Liver (tissue), 9 donors: ENCODE results near the gene SLIT3. TPM values are rescaled to one million over a fixed set of nuclear protein-coding genes. Genes with fewer than 3 reads are reported as not detected.

ENCODE experiments used
- DNase-seq: peaks from one replicate; pipeline ENCODE4 v3.0.0-alpha.2; 2017; ENCODE audit warnings: low spot score
- H3K27ac ChIP-seq, 2 donors: one replicate each; pipeline ENCODE4 v1.7.0; 2013; ENCODE audit warnings: inconsistent platforms in 2 of 2, low read length in 2 of 2, control low read depth in 1 of 2, low read depth in 1 of 2, mild to moderate bottlenecking in 1 of 2
- H3K27me3 ChIP-seq, 4 donors: one replicate each; pipeline versions ENCODE4 v1.6.1 to v1.7.0; 2013; ENCODE audit warnings: low read length in 3 of 4, inconsistent platforms in 1 of 4, mild to moderate bottlenecking in 1 of 4, moderate library complexity in 1 of 4; ENCODE audit not compliant: control insufficient read depth in 4 of 4, insufficient read depth in 4 of 4
- H3K36me3 ChIP-seq, 4 donors: one replicate each; pipeline versions ENCODE4 v1.6.1 to v1.7.0; 2013; ENCODE audit warnings: low read length in 3 of 4, mild to moderate bottlenecking in 3 of 4, low read depth in 1 of 4, moderate library complexity in 1 of 4; ENCODE audit not compliant: control insufficient read depth in 4 of 4, insufficient read depth in 3 of 4
- H3K4me1 ChIP-seq, 4 donors: one replicate each; pipeline versions ENCODE4 v1.6.1 to v1.7.0; 2013; ENCODE audit warnings: low read length in 3 of 4, mild to moderate bottlenecking in 3 of 4, moderate library complexity in 1 of 4; ENCODE audit not compliant: control insufficient read depth in 4 of 4, insufficient read depth in 4 of 4
- H3K4me3 ChIP-seq, 3 donors: one replicate each; pipeline versions ENCODE4 v1.6.1 to v1.7.0; 2013; ENCODE audit warnings: low read length in 3 of 3, control low read depth in 1 of 3, low read depth in 1 of 3, mild to moderate bottlenecking in 1 of 3
- H3K9ac ChIP-seq, 2 donors: one replicate each; pipeline ENCODE4 v1.7.0; 2013; ENCODE audit warnings: low read length in 2 of 2, mild to moderate bottlenecking in 2 of 2, moderate library complexity in 2 of 2, control low read depth in 1 of 2, low read depth in 1 of 2
- H3K9me3 ChIP-seq, 4 donors: one replicate each; pipeline versions ENCODE4 v1.6.1 to v1.7.0; 2013; ENCODE audit warnings: low read length in 3 of 4; ENCODE audit not compliant: control insufficient read depth in 4 of 4
- ATF3 ChIP-seq: IDR thresholded peaks from 2 replicates; pipeline ENCODE4 v1.6.1; 2016; ENCODE audit warnings: antibody characterized with exemption
- CTCF ChIP-seq: fragments of 150-350 bp; IDR thresholded peaks from 2 replicates; pipeline ENCODE4 v1.5.1; 2017; ENCODE audit warnings: improper control_type of control experiment, low read depth, low read length; ENCODE audit not compliant: missing input control
- EGR1 ChIP-seq, 2 donors: IDR thresholded peaks; 2 replicates each; pipeline ENCODE4 v1.6.1; 2016 to 2018; ENCODE audit warnings: antibody characterized with exemption in 2 of 2, low read depth in 2 of 2
- FOXA1 ChIP-seq: IDR thresholded peaks from 2 replicates; pipeline ENCODE4 v1.6.1; 2016; ENCODE audit warnings: antibody characterized with exemption
- FOXA2 ChIP-seq: IDR thresholded peaks from 2 replicates; pipeline ENCODE4 v1.6.1; 2016; ENCODE audit warnings: antibody characterized with exemption
- GABPA ChIP-seq, 2 donors: IDR thresholded peaks in 1 of 2; conservative IDR thresholded peaks in 1 of 2; 2 replicates each; pipeline ENCODE4 v1.6.1; 2016; ENCODE audit warnings: antibody characterized with exemption in 2 of 2, mild to moderate bottlenecking in 1 of 2, moderate library complexity in 1 of 2
- HNF4A ChIP-seq, 2 donors: conservative IDR thresholded peaks; 2 replicates each; pipeline ENCODE4 v1.6.1; 2016; ENCODE audit warnings: antibody characterized with exemption in 2 of 2, mild to moderate bottlenecking in 2 of 2
- HNF4G ChIP-seq: IDR thresholded peaks from 2 replicates; pipeline ENCODE4 v1.6.1; 2016; ENCODE audit warnings: antibody characterized with exemption
- JUND ChIP-seq, 2 donors: IDR thresholded peaks; 2 replicates each; pipeline ENCODE4 v1.6.1; 2016; ENCODE audit warnings: antibody characterized with exemption in 2 of 2
- MAX ChIP-seq: IDR thresholded peaks from 2 replicates; pipeline ENCODE4 v1.6.1; 2016; ENCODE audit warnings: antibody characterized with exemption
- NR2F2 ChIP-seq: IDR thresholded peaks from 2 replicates; pipeline ENCODE4 v1.6.1; 2016; ENCODE audit warnings: antibody characterized with exemption
- RAD21 ChIP-seq, 2 donors: IDR thresholded peaks; 2 replicates each; pipeline ENCODE4 v1.6.1; 2016; ENCODE audit warnings: antibody characterized with exemption in 2 of 2, mild to moderate bottlenecking in 2 of 2
- REST ChIP-seq: IDR thresholded peaks from 2 replicates; pipeline ENCODE4 v1.6.1; 2016; ENCODE audit warnings: antibody characterized with exemption, mild to moderate bottlenecking
- RXRA ChIP-seq, 2 donors: IDR thresholded peaks; 2 replicates each; pipeline ENCODE4 v1.6.1; 2017 to 2018; ENCODE audit warnings: antibody characterized with exemption in 2 of 2, mild to moderate bottlenecking in 1 of 2
- SP1 ChIP-seq: IDR thresholded peaks from 2 replicates; pipeline ENCODE4 v1.6.1; 2018; ENCODE audit warnings: antibody characterized with exemption, mild to moderate bottlenecking
- TAF1 ChIP-seq: conservative IDR thresholded peaks from 2 replicates; pipeline ENCODE4 v1.6.1; 2016; ENCODE audit warnings: antibody characterized with exemption, mild to moderate bottlenecking
- YY1 ChIP-seq: IDR thresholded peaks from 2 replicates; pipeline ENCODE4 v1.6.1; 2016; ENCODE audit warnings: antibody characterized with exemption, mild to moderate bottlenecking
- ZBTB33 ChIP-seq: IDR thresholded peaks from 2 replicates; pipeline ENCODE4 v1.6.1; 2016; ENCODE audit warnings: antibody characterized with exemption
- WGBS: extraction: QIAGEN DNeasy Blood & Tissue Kit; methylation state at CpG from one replicate; pipeline ENCODE4 v1.1.7; 2013; 5-methylcytosine and 5-hydroxymethylcytosine counted together
- polyA plus RNA-seq, 2 donors: library from polyadenylated mRNA; stranded (reverse) in 1 of 2; unstranded in 1 of 2; fragments of 200-250 nt in 1 of 2; fragments of >200 nt in 1 of 2; fragmentation: Nextera tagmentation in 1 of 2; extraction: Ambion mirVana in 1 of 2; gene quantifications; one replicate each; pipeline versions ENCODE4 v1.2.1 to v1.2.3, GENCODE V29; 2013 to 2015
- total RNA-seq, 2 donors: library from RNA; depleted of rRNA; stranded (reverse); fragments of >200 nt; gene quantifications; one replicate each; pipeline ENCODE4 v1.2.3, GENCODE V29; 2014
- donor health status: healthy.
- donor health status: healthy.
- donor health status: healthy.
- donor health status: healthy.
- donor health status: healthy.

Gene SLIT3
- total and polyA plus RNA-seq, 4 donors = 0.61 to 1.3 (median 0.91) TPM

- no peaks in the 10 kb centered on the region for H3K9me3 ChIP-seq
- DNase-seq = no peak
- TF ChIP-seq GABPA (IDR thresholded peaks at IDR 0.05 in 1 of 2, conservative IDR thresholded peaks at IDR 0.05 in 1 of 2) (no peak), FOXA2 (no peak), NR2F2 (no peak), HNF4G (no peak), ATF3 (no peak), CTCF (no peak), HNF4A (conservative IDR thresholded peaks at IDR 0.05) (no peak), REST (no peak), RAD21 (IDR thresholded peaks at IDR 0.05) (no peak), FOXA1 (no peak), JUND (IDR thresholded peaks at IDR 0.05) (no peak), RXRA (IDR thresholded peaks at IDR 0.05) (no peak), MAX (no peak), ZBTB33 (no peak), YY1 (no peak), TAF1 (no peak), SP1 (no peak), EGR1 (IDR thresholded peaks at IDR 0.05; ENCODE audit: low read depth in 2 of 2) (no peak)
- no peak overlapping the region for H3K4me3 ChIP-seq
- no peak overlapping the region for H3K27ac ChIP-seq
- H3K4me1 ChIP-seq = no peaks in the 10 kb centered on the region
- H3K36me3 ChIP-seq = no peaks in the 10 kb centered on the region
- peaks cover 0 to 2% (median 0%) of the 10 kb centered on the region in 4 donors for H3K27me3 ChIP-seq
- WGBS = 77% methylated on average over 5 of the region's 5 CpGs
- no peak overlapping the region for H3K9ac ChIP-seq
Observed at GRCh38 chr5:168965638-168966037, 335.3 kb downstream of the SLIT3 start.
